GM12878 (cell line): ENCODE results near the gene NXF2. TPM values are rescaled to one million over a fixed set of nuclear protein-coding genes. Genes with fewer than 3 reads are reported as not detected.
"Not testable (repeated sequence)": the region's sequence is repeated elsewhere in the genome, so short reads cannot be mapped to it uniquely, and the experiment has no call there.

Source experiments
- ATAC-seq: fragments of 200-7000 bp; cut with Tn5 transposase; 3 replicates; pipeline ENCODE4 v1.9.1; 2020; ENCODE audit warnings: mild to moderate bottlenecking, moderate library complexity
- BruUV-seq: library from RNA; stranded (reverse); fragments of 400-500 nt; replicated peaks from 2 replicates; lab custom pipeline; 2021; lab: Mats Ljungman, UMichigan
- CTCF ChIA-PET: fragments of 300-600 bp; sonication (Branson Sonifier 250); formaldehyde crosslinking; extraction: SDS; loops from one replicate; lab custom pipeline; 2021; ENCODE audit warnings: inconsistent platforms; lab: Yijun Ruan, JAX
- POLR2A ChIA-PET: fragments of 350-600 bp; formaldehyde crosslinking; extraction: SDS; loops from one replicate; lab custom pipeline; 2021; ENCODE audit warnings: inconsistent platforms; lab: Charles Lee
- RAD21 ChIA-PET: fragments of 300-600 bp; sonication (Branson Sonifier 250); formaldehyde crosslinking; loops from one replicate; lab custom pipeline; 2023; ENCODE audit warnings: antibody characterized with exemption; ENCODE audit not compliant: unreplicated experiment; lab: Charles Lee
- SMC1A ChIA-PET: fragments of 300-600 bp; sonication (Branson Sonifier 250); formaldehyde crosslinking; loops from one replicate; lab custom pipeline; 2023; ENCODE audit not compliant: unreplicated experiment, uncharacterized antibody; lab: Charles Lee
- DNase-seq: peaks from one replicate; pipeline ENCODE4 v3.0.0-alpha.2; 2011; ENCODE audit warnings: low read depth, low spot score
- FAIRE-seq: peaks from 3 replicates; lab custom pipeline; 2011; peaks lifted over from hg19 to GRCh38; lab: Jason Lieb, UNC
- H2AFZ ChIP-seq: 2 replicates; pipeline ENCODE4 v1.6.0; 2011; ENCODE audit warnings: low read depth, low read length, control low read depth; ENCODE audit not compliant: control insufficient read depth
- H3K27ac ChIP-seq: 2 replicates; pipeline ENCODE4 v1.5.1; 2011; ENCODE audit warnings: control low read depth; ENCODE audit not compliant: control insufficient read depth, insufficient read depth
- H3K27me3 ChIP-seq, 2 experiments: replicated peaks in 1 of 2; 2 replicates each; pipeline versions ENCODE4 v1.6.0 to v1.6.1; 2011; ENCODE audit warnings: low read length in 1 of 2; ENCODE audit not compliant: control insufficient read depth in 2 of 2, insufficient read depth in 2 of 2
- H3K36me3 ChIP-seq, 2 experiments: 2 replicates each; pipeline ENCODE4 v1.5.1; 2011; ENCODE audit warnings: low read length in 1 of 2; ENCODE audit not compliant: control insufficient read depth in 2 of 2, insufficient read depth in 2 of 2
- H3K4me1 ChIP-seq: 2 replicates; pipeline ENCODE4 v1.6.1; 2011; ENCODE audit warnings: mild to moderate bottlenecking, low read length, moderate library complexity, mixed read lengths; ENCODE audit not compliant: control insufficient read depth, insufficient read depth
- H3K4me2 ChIP-seq: 2 replicates; pipeline ENCODE4 v1.6.0; 2011; ENCODE audit warnings: control low read depth; ENCODE audit not compliant: control insufficient read depth, insufficient read depth
- H3K4me3 ChIP-seq: fragments of 200-600 bp; sonication (generic); 2 replicates; pipeline ENCODE4 v1.5.1; 2016
- H3K79me2 ChIP-seq: 2 replicates; pipeline ENCODE4 v1.6.0; 2011; ENCODE audit warnings: low read length; ENCODE audit not compliant: control insufficient read depth, insufficient read depth
- H3K9ac ChIP-seq: 2 replicates; pipeline ENCODE4 v1.8.0; 2011; ENCODE audit warnings: low read length, control low read depth, mixed read lengths; ENCODE audit not compliant: control insufficient read depth, insufficient read depth
- H3K9me3 ChIP-seq: replicated peaks from 3 replicates; pipeline ENCODE4 v1.5.1; 2011; ENCODE audit warnings: mild to moderate bottlenecking, low read length; ENCODE audit not compliant: control insufficient read depth, insufficient read depth
- H4K20me1 ChIP-seq: 2 replicates; pipeline ENCODE4 v1.6.0; 2011; ENCODE audit not compliant: control insufficient read depth, insufficient read depth
- WGBS: methylation state at CpG from one replicate; pipeline ENCODE4 v1.1.6; 2016; ENCODE audit warnings: low lambda C conversion rate; ENCODE audit not compliant: insufficient replicate concordance, insufficient coverage; ENCODE audit errors: missing lambda C conversion rate; 5-methylcytosine and 5-hydroxymethylcytosine counted together
- in situ Hi-C: fragments of 300-500 bp; cut with MboI; formaldehyde crosslinking; loops from 9 replicates; pipeline ENCODE4 v1.14.3; 2018; ENCODE audit warnings: mixed read lengths
- intact Hi-C: fragments of 100-400 bp; cut with micrococcal nuclease; formaldehyde crosslinking; loops from one replicate; pipeline ENCODE4 v1.14.2; 2022; ENCODE audit not compliant: unreplicated experiment
- polyA plus RNA-seq, 11 experiments: library from polyadenylated mRNA; depleted of rRNA in 4 of 11; unstranded in 6 of 11; stranded (reverse) in 5 of 11; fragments of >200 nt; fragmentation: Nextera tagmentation in 4 of 11; fragmentation: Illumina TruSeq in 1 of 11; extraction: Ambion mirVana in 4 of 11; extraction: Trizol in 1 of 11; gene quantifications; 1 replicate in 1 of 11; 2 replicates in 10 of 11; pipeline versions ENCODE4 v1.2.1 to v1.2.3, GENCODE V29; 2011 to 2016; ENCODE audit warnings: inconsistent platforms in 2 of 11, missing spikeins in 2 of 11, low read depth in 1 of 11
- total RNA-seq, 4 experiments: library from RNA; depleted of rRNA in 3 of 4; stranded (reverse); fragments of >200 nt in 3 of 4; fragmentation: Illumina TruSeq in 1 of 4; extraction: Trizol in 1 of 4; gene quantifications; 2 replicates each; pipeline versions ENCODE4 v1.2.1 to v1.2.3, GENCODE V29; 2013 to 2021

The NXF2 gene
- total and polyA plus RNA-seq, 10 of the 15 experiments (the other 5 are each of a cell fraction or from before 2014, with no cell fraction given): not detected

DNA sequence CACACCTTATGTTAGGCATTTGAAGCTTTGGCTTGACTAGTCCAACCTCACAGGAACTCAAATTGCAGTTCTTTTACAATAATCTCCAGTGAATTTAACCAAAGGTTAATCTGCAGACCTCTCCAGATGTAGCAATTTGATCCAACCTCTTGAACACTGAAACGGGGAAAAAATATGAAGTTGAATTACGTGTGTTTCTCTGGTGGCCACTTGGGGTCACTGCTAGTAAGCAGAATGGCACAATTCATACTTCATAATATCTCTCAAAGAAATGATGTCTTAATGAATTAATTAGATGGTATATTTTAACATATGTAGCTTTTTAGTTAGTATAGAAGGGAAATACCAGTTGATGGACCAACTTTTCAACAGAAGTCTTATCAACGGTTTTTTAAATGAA is 30.5 kb upstream of the NXF2 start:
- intact Hi-C loops, RAD21 ChIA-PET, H3K27me3 ChIP-seq, H3K9ac ChIP-seq, POLR2A ChIA-PET, H3K4me3 ChIP-seq, H3K27ac ChIP-seq, H3K4me2 ChIP-seq, CTCF ChIA-PET, H2AFZ ChIP-seq, H3K36me3 ChIP-seq, H3K4me1 ChIP-seq, BruUV-seq, SMC1A ChIA-PET, FAIRE-seq, in situ Hi-C loops, H3K9me3 ChIP-seq, DNase-seq, H3K79me2 ChIP-seq, H4K20me1 ChIP-seq: not testable (repeated sequence)
- peak; percentile 53; the same call in 2 of the 3 replicates for ATAC-seq
- WGBS: no CpG with 5 or more reads among the region's 3 CpGs

DNA sequence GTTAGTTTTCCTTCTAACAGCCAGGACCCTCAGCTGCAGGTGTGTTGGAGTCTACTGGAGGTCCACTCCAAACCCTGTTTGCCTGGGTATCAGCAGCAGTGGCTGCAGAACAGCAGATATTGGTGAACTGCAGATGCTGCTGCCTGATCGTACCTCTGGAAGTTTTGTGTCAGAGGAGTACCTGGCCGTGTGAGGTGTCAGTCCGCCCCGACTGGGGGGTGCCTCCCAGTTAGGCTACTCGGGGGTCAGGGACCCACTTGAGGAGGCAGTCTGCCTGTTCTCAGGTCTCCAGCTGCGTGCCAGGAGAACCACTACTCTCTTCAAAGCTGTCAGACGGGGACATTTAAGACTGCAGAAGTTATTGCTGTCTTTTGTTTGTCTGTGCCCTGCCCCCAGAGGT is 11.3 kb upstream of the NXF2 start:
- H3K27ac ChIP-seq, H4K20me1 ChIP-seq, intact Hi-C loops, RAD21 ChIA-PET, H3K79me2 ChIP-seq, in situ Hi-C loops, FAIRE-seq, ATAC-seq, CTCF ChIA-PET, H3K27me3 ChIP-seq, H3K9me3 ChIP-seq, H3K4me3 ChIP-seq, H3K4me2 ChIP-seq, POLR2A ChIA-PET, H3K4me1 ChIP-seq, DNase-seq, SMC1A ChIA-PET, BruUV-seq, H2AFZ ChIP-seq, H3K36me3 ChIP-seq, H3K9ac ChIP-seq: not testable (repeated sequence)
- 30% methylated on average over 5 of the region's 7 CpGs for WGBS

DNA sequence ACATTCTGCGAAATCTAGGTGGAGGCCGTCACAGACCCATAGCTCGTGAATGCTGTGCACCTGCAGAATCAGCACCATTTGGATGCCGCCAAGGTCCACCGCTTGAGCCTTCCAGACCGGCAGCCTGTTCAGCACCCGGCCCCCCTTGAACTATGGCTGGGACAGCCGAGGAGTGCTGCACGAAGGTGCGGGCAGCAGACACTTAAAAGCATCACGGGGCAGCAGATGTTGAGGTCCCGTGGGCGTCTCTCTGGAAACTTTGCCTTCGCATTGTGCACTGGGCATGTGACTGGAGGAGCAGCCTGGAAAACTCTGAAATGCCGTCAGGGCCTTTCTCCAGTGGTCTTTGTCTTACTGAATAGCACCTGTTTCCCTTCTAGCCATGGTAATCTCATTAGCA is 6.7 kb upstream of the NXF2 start:
- H4K20me1 ChIP-seq, H3K4me2 ChIP-seq, H3K36me3 ChIP-seq, H3K9ac ChIP-seq, H3K4me1 ChIP-seq, H3K79me2 ChIP-seq, H3K27me3 ChIP-seq, H3K9me3 ChIP-seq, DNase-seq, POLR2A ChIA-PET, ATAC-seq, SMC1A ChIA-PET, H3K4me3 ChIP-seq, FAIRE-seq, in situ Hi-C loops, CTCF ChIA-PET, BruUV-seq, H2AFZ ChIP-seq, intact Hi-C loops, H3K27ac ChIP-seq, RAD21 ChIA-PET: not testable (repeated sequence)
- WGBS: 56% methylated on average over 10 of the region's 15 CpGs

DNA sequence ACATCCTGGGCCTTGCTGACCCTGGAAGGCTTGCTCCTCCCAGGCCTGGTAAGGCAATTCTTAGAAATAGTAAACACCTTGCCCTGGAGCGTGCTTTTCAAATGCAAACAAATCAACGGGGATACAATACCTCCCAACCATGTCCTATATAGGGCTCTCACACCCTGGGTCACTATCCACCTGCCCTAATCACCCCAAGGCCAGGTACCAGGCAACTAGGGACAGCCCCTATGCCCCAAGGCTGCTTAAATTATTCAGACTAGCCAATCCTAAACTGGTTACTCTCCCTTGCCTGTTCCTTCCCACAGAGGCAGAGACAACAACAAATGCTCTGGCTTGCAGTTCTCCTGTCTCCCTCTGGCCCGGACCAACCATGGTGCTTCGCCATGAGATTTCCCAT is 25.3 kb downstream of the NXF2 start:
- H3K79me2 ChIP-seq, intact Hi-C loops, H3K27ac ChIP-seq, H3K36me3 ChIP-seq, H3K9me3 ChIP-seq, CTCF ChIA-PET, H4K20me1 ChIP-seq, FAIRE-seq, SMC1A ChIA-PET, H3K9ac ChIP-seq, DNase-seq, H2AFZ ChIP-seq, H3K4me2 ChIP-seq, H3K4me1 ChIP-seq, POLR2A ChIA-PET, H3K4me3 ChIP-seq, RAD21 ChIA-PET, H3K27me3 ChIP-seq, ATAC-seq, in situ Hi-C loops, BruUV-seq: not testable (repeated sequence)
- WGBS: no CpG with 5 or more reads among the region's 4 CpGs
